Measurements from ENCODE around the gene RPP30. TPM values are rescaled to one million over a fixed set of nuclear protein-coding genes. Genes with fewer than 3 reads are reported as not detected.

The RPP30 gene
- total RNA-seq, 1 experiment from 2014 or later, result 56.8 TPM

DNA sequence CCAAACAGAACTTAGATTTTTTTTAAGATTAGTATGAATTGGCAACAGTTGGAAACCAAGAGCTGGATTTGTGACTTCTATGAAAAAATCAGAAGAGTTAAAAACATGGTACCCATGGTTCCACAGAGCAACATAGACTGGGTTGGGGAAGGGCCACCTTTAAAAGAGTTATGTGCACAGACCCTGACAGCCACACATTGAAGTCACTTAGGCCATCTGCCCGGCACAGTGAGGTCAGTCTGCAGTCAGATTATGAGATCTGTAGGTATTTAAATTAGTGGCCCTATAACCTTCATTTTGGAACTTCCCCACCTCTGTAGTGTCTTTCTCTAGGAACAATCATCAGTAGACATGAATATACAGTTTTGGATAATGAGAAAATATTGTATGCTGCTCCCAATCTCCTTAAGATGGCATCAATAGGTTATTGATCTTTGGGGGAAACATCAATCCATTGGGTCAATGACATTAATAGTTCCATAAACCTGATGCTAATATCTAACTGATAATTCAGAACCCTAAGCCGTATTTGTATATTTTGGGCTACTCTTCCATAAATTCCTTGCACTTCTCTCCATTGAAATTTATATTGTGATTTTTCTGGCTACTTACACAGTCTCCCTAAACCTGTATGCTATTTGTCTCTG lies 42.1 kb downstream of the RPP30 start:
- no peak for TF ChIP-seq SRF (IDR thresholded peaks at IDR 0.05; ENCODE audit: low read depth)
- Histone ChIP-seq H3K36me3 (ENCODE audit: control insufficient read depth in 1 of 2, insufficient read depth in 2 of 2, low read length in 2 of 2) (no peaks in the 10 kb centered on the region), H4K20me1 (ENCODE audit: insufficient read depth) (no peaks in the 10 kb centered on the region), H3K4me2 (ENCODE audit: low read length) (no peak overlapping the region), H3K79me2 (ENCODE audit: insufficient read depth, low read length) (no peaks in the 10 kb centered on the region), H3K4me1 (ENCODE audit: control insufficient read depth in 1 of 2, insufficient read depth in 2 of 2, low read length in 2 of 2) (peaks cover 0 to 2% of the 10 kb centered on the region in 2 experiments; a peak in 1 of 4 replicates), H3K9me2 (ENCODE audit: insufficient read depth) (no peaks in the 10 kb centered on the region), H3K9ac (ENCODE audit: low read length) (no peak overlapping the region), H3K27me3 (ENCODE audit: insufficient read depth, low read length) (no peaks in the 10 kb centered on the region), H2AFZ (ENCODE audit: low read depth, low read length, poor library complexity, severe bottlenecking) (no peak overlapping the region), H3K9me3 (ENCODE audit: control insufficient read depth in 1 of 2, insufficient read depth in 1 of 2, low read depth in 1 of 2, low read length in 2 of 2) (no peaks in the 10 kb centered on the region), H3K27ac (ENCODE audit: low read depth, low read length) (no peak overlapping the region), H3K4me3 (replicated peaks in 1 of 2; ENCODE audit: low read depth in 1 of 2, low read length in 2 of 2) (no peak overlapping the region)
- no TSS peak for BruUV-seq (replicated peaks)
- ChIA-PET RAD21 (ENCODE audit: low non-redundant PET in 1 of 2, low total read pairs in 2 of 2, uncharacterized antibody in 2 of 2, unreplicated experiment in 2 of 2) (no interaction called here), POLR2A (no interaction called here), CTCF (no interaction called here)
- DNase-seq (ENCODE audit: low read depth, low spot score) (no peak), ATAC-seq (no peak)
- intact Hi-C loops (cut with micrococcal nuclease), result loop anchor here (10.0 kb wide), 1 partner anchor 721 kb away; the partner anchor contains the start of gene PPP1R3C

GRCh38 chr10:90914992-90915765 lies 43.4 kb downstream of the RPP30 start:
- intact Hi-C loops (cut with micrococcal nuclease), result loop anchor here (10.0 kb wide), 1 partner anchor 720 kb away; the partner anchor contains the start of gene PPP1R3C
- Histone ChIP-seq H3K27me3 (ENCODE audit: insufficient read depth, low read length) (no peaks in the 10 kb centered on the region), H4K20me1 (ENCODE audit: insufficient read depth) (no peaks in the 10 kb centered on the region), H2AFZ (ENCODE audit: low read depth, low read length, poor library complexity, severe bottlenecking) (no peak overlapping the region), H3K4me2 (ENCODE audit: low read length) (no peak overlapping the region), H3K36me3 (ENCODE audit: control insufficient read depth in 1 of 2, insufficient read depth in 2 of 2, low read length in 2 of 2) (no peaks in the 10 kb centered on the region), H3K27ac (ENCODE audit: low read depth, low read length) (no peak overlapping the region), H3K4me1 (ENCODE audit: control insufficient read depth in 1 of 2, insufficient read depth in 2 of 2, low read length in 2 of 2) (peaks cover 0 to 2% of the 10 kb centered on the region in 2 experiments; a peak in 1 of 4 replicates), H3K79me2 (ENCODE audit: insufficient read depth, low read length) (no peaks in the 10 kb centered on the region), H3K9me2 (ENCODE audit: insufficient read depth) (no peaks in the 10 kb centered on the region), H3K9ac (ENCODE audit: low read length) (no peak overlapping the region), H3K9me3 (ENCODE audit: control insufficient read depth in 1 of 2, insufficient read depth in 1 of 2, low read depth in 1 of 2, low read length in 2 of 2) (no peaks in the 10 kb centered on the region), H3K4me3 (replicated peaks in 1 of 2; ENCODE audit: low read depth in 1 of 2, low read length in 2 of 2) (no peak overlapping the region)
- no peak for DNase-seq (ENCODE audit: low read depth, low spot score)
- ChIA-PET CTCF (interaction anchor here (0.6 kb wide), 2 partner anchors 29 to 115 kb away, joined by 5 read pairs; no protein-coding TSS in a partner anchor), POLR2A (no interaction called here), RAD21 (ENCODE audit: low non-redundant PET in 1 of 2, low total read pairs in 2 of 2, uncharacterized antibody in 2 of 2, unreplicated experiment in 2 of 2) (no interaction called here)
- BruUV-seq (replicated peaks), result no TSS peak
- TF ChIP-seq RAD21 (IDR thresholded peaks at IDR 0.05; ENCODE audit: low read depth), result no peak
- TF ChIP-seq ELF1 (IDR thresholded peaks at IDR 0.05; ENCODE audit: borderline replicate concordance, low read depth), result no peak
- TF ChIP-seq EGR1 (IDR thresholded peaks at IDR 0.05; ENCODE audit: low read depth), result no peak
- TF ChIP-seq SP1 (IDR thresholded peaks at IDR 0.05; ENCODE audit: low read depth), result no peak
- no peak for TF ChIP-seq JUND (IDR thresholded peaks at IDR 0.05)
- TF ChIP-seq, protein P1, sequence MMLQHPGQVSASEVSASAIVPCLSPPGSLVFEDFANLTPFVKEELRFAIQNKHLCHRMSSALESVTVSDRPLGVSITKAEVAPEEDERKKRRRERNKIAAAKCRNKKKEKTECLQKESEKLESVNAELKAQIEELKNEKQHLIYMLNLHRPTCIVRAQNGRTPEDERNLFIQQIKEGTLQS (IDR thresholded peaks at IDR 0.05), result no peak
- TF ChIP-seq POLR2A (IDR thresholded peaks at IDR 0.05; ENCODE audit: borderline replicate concordance, extremely low read depth, insufficient read depth, insufficient read length), result no peak
- TF ChIP-seq CTCF (IDR thresholded peaks at IDR 0.05 in 2 of 3, conservative IDR thresholded peaks at IDR 0.05 in 1 of 3; ENCODE audit: borderline replicate concordance in 1 of 3, insufficient read depth in 1 of 3, low read depth in 2 of 3, low read length in 2 of 3), result no peak
- no peak for TF ChIP-seq EZH2phosphoT487 (IDR thresholded peaks at IDR 0.05; ENCODE audit: borderline replicate concordance)
- TF ChIP-seq, protein P2, sequence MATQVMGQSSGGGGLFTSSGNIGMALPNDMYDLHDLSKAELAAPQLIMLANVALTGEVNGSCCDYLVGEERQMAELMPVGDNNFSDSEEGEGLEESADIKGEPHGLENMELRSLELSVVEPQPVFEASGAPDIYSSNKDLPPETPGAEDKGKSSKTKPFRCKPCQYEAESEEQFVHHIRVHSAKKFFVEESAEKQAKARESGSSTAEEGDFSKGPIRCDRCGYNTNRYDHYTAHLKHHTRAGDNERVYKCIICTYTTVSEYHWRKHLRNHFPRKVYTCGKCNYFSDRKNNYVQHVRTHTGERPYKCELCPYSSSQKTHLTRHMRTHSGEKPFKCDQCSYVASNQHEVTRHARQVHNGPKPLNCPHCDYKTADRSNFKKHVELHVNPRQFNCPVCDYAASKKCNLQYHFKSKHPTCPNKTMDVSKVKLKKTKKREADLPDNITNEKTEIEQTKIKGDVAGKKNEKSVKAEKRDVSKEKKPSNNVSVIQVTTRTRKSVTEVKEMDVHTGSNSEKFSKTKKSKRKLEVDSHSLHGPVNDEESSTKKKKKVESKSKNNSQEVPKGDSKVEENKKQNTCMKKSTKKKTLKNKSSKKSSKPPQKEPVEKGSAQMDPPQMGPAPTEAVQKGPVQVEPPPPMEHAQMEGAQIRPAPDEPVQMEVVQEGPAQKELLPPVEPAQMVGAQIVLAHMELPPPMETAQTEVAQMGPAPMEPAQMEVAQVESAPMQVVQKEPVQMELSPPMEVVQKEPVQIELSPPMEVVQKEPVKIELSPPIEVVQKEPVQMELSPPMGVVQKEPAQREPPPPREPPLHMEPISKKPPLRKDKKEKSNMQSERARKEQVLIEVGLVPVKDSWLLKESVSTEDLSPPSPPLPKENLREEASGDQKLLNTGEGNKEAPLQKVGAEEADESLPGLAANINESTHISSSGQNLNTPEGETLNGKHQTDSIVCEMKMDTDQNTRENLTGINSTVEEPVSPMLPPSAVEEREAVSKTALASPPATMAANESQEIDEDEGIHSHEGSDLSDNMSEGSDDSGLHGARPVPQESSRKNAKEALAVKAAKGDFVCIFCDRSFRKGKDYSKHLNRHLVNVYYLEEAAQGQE (IDR thresholded peaks at IDR 0.05; ENCODE audit: low read depth), result no peak
- ATAC-seq, result no peak

Measured in HCT116 (cell line).